Measurements from ENCODE around the gene PRKCH. TPM values are rescaled to one million over a fixed set of nuclear protein-coding genes. Genes with fewer than 3 reads are reported as not detected.

PRKCH gene
- polyA plus RNA-seq, 3 donors: 3.6 to 6.2 (median 5.4) TPM

DNA sequence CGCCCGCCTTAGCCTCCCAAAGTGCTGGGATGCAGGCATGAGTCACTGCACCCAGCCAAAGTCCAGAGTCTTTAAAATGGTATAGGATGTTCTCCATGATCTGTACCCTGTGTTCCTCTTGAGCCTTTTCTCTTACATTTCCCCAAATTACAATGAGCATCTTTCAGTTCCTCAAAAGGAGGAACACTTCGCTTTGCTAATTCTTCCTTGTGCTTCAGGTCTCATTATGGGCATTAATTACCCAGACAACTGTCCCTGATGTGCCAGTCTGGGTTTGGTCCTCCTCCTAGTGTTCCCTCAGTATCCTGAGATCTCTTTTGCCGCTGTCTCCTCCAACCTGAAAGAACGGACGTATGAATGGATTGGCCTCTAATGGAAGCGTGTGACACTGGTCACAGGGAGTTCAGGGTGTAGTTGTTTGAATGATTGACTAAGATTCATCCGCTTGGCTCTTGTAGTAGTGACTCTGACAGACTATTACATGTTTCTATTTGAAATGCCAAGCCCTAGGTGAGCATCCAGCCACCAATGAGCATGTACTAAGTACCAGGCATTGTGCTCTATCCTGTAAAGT is 8.2 kb downstream of the PRKCH start:
- Histone ChIP-seq H3K79me2 (ENCODE audit: insufficient read depth, low read length) (peaks cover 27% of the 10 kb centered on the region), H3K4me2 (replicated peaks; ENCODE audit: extremely low read depth, low read length, poor library complexity, severe bottlenecking) (peak overlapping the region; percentile 18), H3K36me3 (replicated peaks in 1 of 2; ENCODE audit: control insufficient read depth in 1 of 2, insufficient read depth in 2 of 2, low read length in 2 of 2) (no peaks in the 10 kb centered on the region), H3K9me3 (replicated peaks in 1 of 2; ENCODE audit: control insufficient read depth in 1 of 2, insufficient read depth in 1 of 2, low read length in 2 of 2) (no peaks in the 10 kb centered on the region), H3K4me1 (ENCODE audit: control insufficient read depth in 1 of 2, insufficient read depth in 2 of 2, low read length in 2 of 2) (peaks cover 26 to 29% of the 10 kb centered on the region in 2 donors), H4K20me1 (ENCODE audit: insufficient read depth, low read length) (no peaks in the 10 kb centered on the region), H3K27me3 (ENCODE audit: control insufficient read depth in 2 of 2, insufficient read depth in 2 of 2, low read length in 2 of 2) (no peaks in the 10 kb centered on the region), H3K27ac (ENCODE audit: low read depth in 1 of 2, low read length in 2 of 2) (peak overlapping the region; percentile 12 to 58), H2AFZ (ENCODE audit: insufficient read depth, low read depth, low read length, poor library complexity, severe bottlenecking) (no peak overlapping the region), H3K9ac (ENCODE audit: insufficient read depth, low read length, poor library complexity, severe bottlenecking) (no peak overlapping the region), H3K4me3 (replicated peaks in 1 of 3; ENCODE audit: low read depth in 2 of 3, low read length in 3 of 3) (no peak overlapping the region)
- WGBS (ENCODE audit: insufficient coverage): 29% methylated on average over 3 of the region's 8 CpGs
- H3K9me3 Mint-ChIP-seq: peaks cover 0 to 2% (median 0%) of the 10 kb centered on the region in 7 donors
- peaks cover 29% of the 10 kb centered on the region for H3K4me1 Mint-ChIP-seq
- H3K4me3 Mint-ChIP-seq: peak overlapping the region in 1 of 2 donors; percentile 64
- peaks cover 0 to 2% (median 1%) of the 10 kb centered on the region in 3 donors for H3K27me3 Mint-ChIP-seq (ENCODE audit: low read depth in 3 of 3)
- TF ChIP-seq, protein P1, sequence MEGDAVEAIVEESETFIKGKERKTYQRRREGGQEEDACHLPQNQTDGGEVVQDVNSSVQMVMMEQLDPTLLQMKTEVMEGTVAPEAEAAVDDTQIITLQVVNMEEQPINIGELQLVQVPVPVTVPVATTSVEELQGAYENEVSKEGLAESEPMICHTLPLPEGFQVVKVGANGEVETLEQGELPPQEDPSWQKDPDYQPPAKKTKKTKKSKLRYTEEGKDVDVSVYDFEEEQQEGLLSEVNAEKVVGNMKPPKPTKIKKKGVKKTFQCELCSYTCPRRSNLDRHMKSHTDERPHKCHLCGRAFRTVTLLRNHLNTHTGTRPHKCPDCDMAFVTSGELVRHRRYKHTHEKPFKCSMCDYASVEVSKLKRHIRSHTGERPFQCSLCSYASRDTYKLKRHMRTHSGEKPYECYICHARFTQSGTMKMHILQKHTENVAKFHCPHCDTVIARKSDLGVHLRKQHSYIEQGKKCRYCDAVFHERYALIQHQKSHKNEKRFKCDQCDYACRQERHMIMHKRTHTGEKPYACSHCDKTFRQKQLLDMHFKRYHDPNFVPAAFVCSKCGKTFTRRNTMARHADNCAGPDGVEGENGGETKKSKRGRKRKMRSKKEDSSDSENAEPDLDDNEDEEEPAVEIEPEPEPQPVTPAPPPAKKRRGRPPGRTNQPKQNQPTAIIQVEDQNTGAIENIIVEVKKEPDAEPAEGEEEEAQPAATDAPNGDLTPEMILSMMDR (IDR thresholded peaks at IDR 0.05): no peak
- intact Hi-C loops (cut with micrococcal nuclease): no loop called here
- peak; percentile 55 to 77 (median 73) for DNase-seq
- peaks cover 0 to 5% of the 10 kb centered on the region in 2 donors for H3K36me3 Mint-ChIP-seq
- peak overlapping the region; percentile 39 to 91 (median 83) for H3K27ac Mint-ChIP-seq

DNA sequence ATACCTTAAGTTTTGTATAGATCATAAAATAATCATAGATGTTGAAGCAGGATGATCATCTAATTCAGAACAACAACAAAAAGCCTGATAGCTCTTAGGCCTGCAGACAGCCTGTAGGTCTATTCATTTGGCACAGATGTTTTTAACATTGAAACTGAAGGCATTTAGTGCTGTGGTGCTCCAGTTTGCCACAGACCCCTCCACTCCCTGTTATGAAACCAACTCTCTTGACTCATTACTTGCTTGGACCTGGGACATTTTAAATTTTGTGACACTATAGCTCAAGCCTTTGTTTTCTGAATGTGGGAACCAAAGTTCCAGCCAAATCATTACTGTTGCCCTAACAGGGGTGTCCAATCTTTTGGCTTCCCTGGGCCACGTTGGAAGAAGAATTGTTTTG is 9.1 kb downstream of the PRKCH start:
- no CpG with 5 or more reads among the region's 1 CpG for WGBS (ENCODE audit: insufficient coverage)
- Histone ChIP-seq H3K9me3 (replicated peaks in 1 of 2; ENCODE audit: control insufficient read depth in 1 of 2, insufficient read depth in 1 of 2, low read length in 2 of 2) (no peaks in the 10 kb centered on the region), H3K27ac (ENCODE audit: low read depth in 1 of 2, low read length in 2 of 2) (no peak overlapping the region), H3K36me3 (replicated peaks in 1 of 2; ENCODE audit: control insufficient read depth in 1 of 2, insufficient read depth in 2 of 2, low read length in 2 of 2) (no peaks in the 10 kb centered on the region), H3K9ac (ENCODE audit: insufficient read depth, low read length, poor library complexity, severe bottlenecking) (no peak overlapping the region), H3K79me2 (ENCODE audit: insufficient read depth, low read length) (peaks cover 25% of the 10 kb centered on the region), H3K4me2 (replicated peaks; ENCODE audit: extremely low read depth, low read length, poor library complexity, severe bottlenecking) (no peak overlapping the region), H3K27me3 (ENCODE audit: control insufficient read depth in 2 of 2, insufficient read depth in 2 of 2, low read length in 2 of 2) (no peaks in the 10 kb centered on the region), H3K4me1 (ENCODE audit: control insufficient read depth in 1 of 2, insufficient read depth in 2 of 2, low read length in 2 of 2) (peaks cover 26 to 29% of the 10 kb centered on the region in 2 donors), H3K4me3 (replicated peaks in 1 of 3; ENCODE audit: low read depth in 2 of 3, low read length in 3 of 3) (no peak overlapping the region), H4K20me1 (ENCODE audit: insufficient read depth, low read length) (no peaks in the 10 kb centered on the region), H2AFZ (ENCODE audit: insufficient read depth, low read depth, low read length, poor library complexity, severe bottlenecking) (no peak overlapping the region)
- TF ChIP-seq, protein P1 (IDR thresholded peaks at IDR 0.05): no peak
- intact Hi-C loops (cut with micrococcal nuclease): no loop called here
- Mint-ChIP-seq H3K27ac (no peak overlapping the region), H3K4me3 (no peak overlapping the region), H3K4me1 (peaks cover 29% of the 10 kb centered on the region), H3K9me3 (peaks cover 0 to under 1% (median 0%) of the 10 kb centered on the region in 7 donors), H3K27me3 (ENCODE audit: low read depth in 3 of 3) (peaks cover 0 to 2% (median 1%) of the 10 kb centered on the region in 3 donors), H3K36me3 (peaks cover 0 to 4% of the 10 kb centered on the region in 2 donors)
- DNase-seq: no peak

Measured in CD14-positive monocyte (primary cell).